ENCODE measurements around the gene SLC9A9. TPM values are rescaled to one million over a fixed set of nuclear protein-coding genes. Genes with fewer than 3 reads are reported as not detected.
"Not testable (repeated sequence)": the region's sequence is repeated elsewhere in the genome, so short reads cannot be mapped to it uniquely, and the experiment has no call there.

Gene SLC9A9
- total RNA-seq, 1 donor from 2014 or later: 16.0 TPM

GRCh38 chr3:143819890-143820289 lies 28.4 kb downstream of the SLC9A9 start:
- DNase-seq (ENCODE audit: low spot score): no peak
- no peak for ATAC-seq
- intact Hi-C loops (cut with DNase I): loop anchor here (2.0 kb wide), 1 partner anchor 69 kb away; no protein-coding TSS in a partner anchor

- intact Hi-C loops (cut with DNase I): no loop called here
- DNase-seq (ENCODE audit: low spot score) (no peak), ATAC-seq (peak; percentile 62)
Measured at GRCh38 chr3:143814443-143814889, 33.8 kb downstream of the SLC9A9 start.

- no peak for DNase-seq (ENCODE audit: low spot score)
- no peak for ATAC-seq
- intact Hi-C loops (cut with DNase I): no loop called here
Measured at GRCh38 chr3:143812481-143812880, 35.8 kb downstream of the SLC9A9 start.

GRCh38 chr3:143811602-143812001 lies 36.7 kb downstream of the SLC9A9 start:
- intact Hi-C loops (cut with DNase I): no loop called here
- DNase-seq (ENCODE audit: low spot score) (peak; percentile 69), ATAC-seq (peak; percentile 74)

GRCh38 chr3:143810953-143811265 lies 37.4 kb downstream of the SLC9A9 start:
- intact Hi-C loops (cut with DNase I): no loop called here
- DNase-seq (ENCODE audit: low spot score) (no peak), ATAC-seq (no peak)

GRCh38 chr3:143810166-143810952 lies 37.9 kb downstream of the SLC9A9 start:
- DNase-seq (ENCODE audit: low spot score) (no peak), ATAC-seq (no peak)
- intact Hi-C loops (cut with DNase I): no loop called here

GRCh38 chr3:143809121-143809621 lies 39.1 kb downstream of the SLC9A9 start:
- ATAC-seq (peak; percentile 92), DNase-seq (ENCODE audit: low spot score) (no peak)
- intact Hi-C loops (cut with DNase I): no loop called here

GRCh38 chr3:143808030-143808429 lies 40.2 kb downstream of the SLC9A9 start:
- intact Hi-C loops (cut with DNase I): no loop called here
- ATAC-seq (no peak), DNase-seq (ENCODE audit: low spot score) (no peak)

- ATAC-seq (no peak), DNase-seq (ENCODE audit: low spot score) (no peak)
- intact Hi-C loops (cut with DNase I): no loop called here
Measured at GRCh38 chr3:143806038-143806437, 42.2 kb downstream of the SLC9A9 start.

GRCh38 chr3:143805476-143805875 lies 42.8 kb downstream of the SLC9A9 start:
- ATAC-seq; intact Hi-C loops (cut with DNase I); DNase-seq (ENCODE audit: low spot score): not testable (repeated sequence)

GRCh38 chr3:143801046-143801445 lies 47.2 kb downstream of the SLC9A9 start:
- intact Hi-C loops (cut with DNase I); DNase-seq (ENCODE audit: low spot score); ATAC-seq: not testable (repeated sequence)

GRCh38 chr3:143798151-143798550 lies 50.1 kb downstream of the SLC9A9 start:
- intact Hi-C loops (cut with DNase I); ATAC-seq: not testable (repeated sequence)

GRCh38 chr3:143795874-143796273 lies 52.4 kb downstream of the SLC9A9 start:
- intact Hi-C loops (cut with DNase I): no loop called here
- no peak for DNase-seq (ENCODE audit: low spot score)
- peak; percentile 78 for ATAC-seq

More at GRCh38 chr3:143798151-143798550, 50.1 kb downstream of the SLC9A9 start:
- DNase-seq (ENCODE audit: low spot score): not testable (repeated sequence)

- DNase-seq (ENCODE audit: low spot score) (no peak), ATAC-seq (no peak)
- intact Hi-C loops (cut with DNase I): no loop called here
Measured at GRCh38 chr3:143794793-143795462, 53.3 kb downstream of the SLC9A9 start.

- no peak for ATAC-seq
- DNase-seq (ENCODE audit: low spot score): no peak
- intact Hi-C loops (cut with DNase I): no loop called here
Measured at GRCh38 chr3:143793971-143794370, 54.3 kb downstream of the SLC9A9 start.

- ATAC-seq (no peak), DNase-seq (ENCODE audit: low spot score) (no peak)
- intact Hi-C loops (cut with DNase I): no loop called here
Measured at GRCh38 chr3:143791386-143791785, 56.9 kb downstream of the SLC9A9 start.

- DNase-seq (ENCODE audit: low spot score): no peak
- intact Hi-C loops (cut with DNase I): no loop called here
- peak; percentile 75 for ATAC-seq
Measured at GRCh38 chr3:143786219-143787191, 61.8 kb downstream of the SLC9A9 start.

GRCh38 chr3:143784446-143784845 lies 63.8 kb downstream of the SLC9A9 start:
- intact Hi-C loops (cut with DNase I): loop anchor here (2.0 kb wide), 1 partner anchor 58 kb away; no protein-coding TSS in a partner anchor
- no peak for ATAC-seq
- DNase-seq (ENCODE audit: low spot score): no peak

- DNase-seq (ENCODE audit: low spot score): no peak
- intact Hi-C loops (cut with DNase I): loop anchor here (2.0 kb wide), 1 partner anchor 57 kb away; no protein-coding TSS in a partner anchor
- no peak for ATAC-seq
Measured at GRCh38 chr3:143783851-143784370, 64.4 kb downstream of the SLC9A9 start.

Data from sciatic nerve (tissue), 2 donors.